B cell (primary cell): ENCODE measurements around the gene PPP2R5A.

ENCODE experiments used
- CTCF ChIP-seq: fragments of 200-600 bp; IDR thresholded peaks from one replicate; pipeline ENCODE4 v1.8.0; 2022; ENCODE audit warnings: antibody characterized with exemption, mild to moderate bottlenecking
- EZH2 ChIP-seq: IDR thresholded peaks from 2 replicates; pipeline ENCODE4 v1.6.1; 2012; ENCODE audit warnings: borderline replicate concordance, low read depth, mild to moderate bottlenecking, moderate library complexity, low read length; ENCODE audit not compliant: insufficient read depth, poor library complexity, severe bottlenecking

- TF ChIP-seq CTCF (no peak), EZH2 (no peak)
Observed at GRCh38 chr1:212315184-212315583, 30.0 kb downstream of the PPP2R5A start.
